NT2/D1 (cell line): ENCODE data around the gene SUB1.

ENCODE experiments used
- SUZ12 ChIP-seq: IDR thresholded peaks from 2 replicates; pipeline ENCODE4 v1.6.1; 2011; ENCODE audit not compliant: insufficient read length, insufficient read depth; ENCODE audit errors: extremely low read depth
- YY1 ChIP-seq: IDR thresholded peaks from 2 replicates; pipeline ENCODE4 v1.6.1; 2011; ENCODE audit not compliant: insufficient read length, insufficient read depth
- ZNF274 ChIP-seq: IDR thresholded peaks from 2 replicates; pipeline ENCODE4 v1.6.1; 2011; ENCODE audit warnings: mild to moderate bottlenecking, low read depth, low read length

DNA sequence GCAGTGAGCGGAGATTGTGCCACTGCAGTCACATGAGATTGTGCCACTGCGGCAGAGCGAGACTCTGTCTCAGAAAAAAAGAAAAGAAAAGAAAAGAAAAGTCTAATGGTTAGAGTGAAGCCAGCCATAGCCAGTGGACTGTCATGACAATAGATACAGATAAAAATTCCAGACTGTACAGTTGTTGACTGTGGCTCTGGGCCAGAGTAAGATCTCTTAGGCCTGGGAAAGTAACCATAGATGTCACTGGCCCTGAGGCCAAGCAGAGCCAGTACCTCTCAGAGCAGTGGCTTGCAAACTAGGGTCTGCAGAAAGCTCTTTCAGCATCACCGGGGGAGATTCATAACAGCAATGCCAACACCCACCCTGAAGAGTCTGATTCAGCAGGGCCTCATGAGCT lies 44.1 kb upstream of the SUB1 start:
- TF ChIP-seq YY1: no peak
- no peak for TF ChIP-seq SUZ12
- TF ChIP-seq ZNF274: no peak
